ENCODE measurements around the gene NDST1. TPM values are rescaled to one million over a fixed set of nuclear protein-coding genes. Genes with fewer than 3 reads are reported as not detected.

NDST1 gene
- total RNA-seq, 4 donors from 2014 or later = 10.9 to 86.0 (median 42.5) TPM

DNA sequence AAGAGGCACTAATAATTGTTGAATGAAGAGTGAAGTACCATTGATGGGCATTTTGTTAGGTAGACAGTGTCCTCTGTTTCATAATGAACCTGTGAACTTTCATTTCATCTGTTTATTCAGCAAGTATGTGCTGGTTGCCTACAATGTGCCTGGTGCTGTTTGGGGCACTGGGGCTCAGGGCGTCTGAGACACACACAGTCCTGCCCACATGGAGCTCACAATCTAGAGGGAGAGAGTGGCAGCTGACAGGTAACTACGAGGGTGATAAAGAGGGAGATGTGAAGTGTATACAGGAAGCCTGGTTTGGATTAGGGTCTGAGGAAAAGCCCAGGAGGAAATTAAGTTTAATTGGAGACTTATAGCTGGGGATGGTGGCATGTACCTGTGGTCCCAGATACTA lies 28.5 kb upstream of the NDST1 start:
- no peak overlapping the region for H3K4me3 ChIP-seq
- no peak for DNase-seq
- TF ChIP-seq POLR2A (IDR thresholded peaks at IDR 0.05) (no peak), CTCF (IDR thresholded peaks at IDR 0.05) (no peak)
- H3K36me3 ChIP-seq = no peaks in the 10 kb centered on the region
- intact Hi-C loops (cut with DNase I; ENCODE audit: low total_unique reads) = no loop called here
- H3K27ac ChIP-seq = no peak overlapping the region
- H3K9me3 ChIP-seq = no peaks in the 10 kb centered on the region
- no peaks in the 10 kb centered on the region for H3K4me1 ChIP-seq
- no peaks in the 10 kb centered on the region for H3K27me3 ChIP-seq

- H3K27me3 ChIP-seq = no peaks in the 10 kb centered on the region
- H3K4me1 ChIP-seq = no peaks in the 10 kb centered on the region
- no peak overlapping the region for H3K27ac ChIP-seq
- no peaks in the 10 kb centered on the region for H3K36me3 ChIP-seq
- DNase-seq = no peak
- intact Hi-C loops (cut with DNase I; ENCODE audit: low total_unique reads) = no loop called here
- no peak overlapping the region for H3K4me3 ChIP-seq
- H3K9me3 ChIP-seq = no peaks in the 10 kb centered on the region
- TF ChIP-seq CTCF (IDR thresholded peaks at IDR 0.05) (no peak), POLR2A (IDR thresholded peaks at IDR 0.05) (no peak)
Measured at GRCh38 chr5:150481708-150481965, 26.3 kb upstream of the NDST1 start.

DNA sequence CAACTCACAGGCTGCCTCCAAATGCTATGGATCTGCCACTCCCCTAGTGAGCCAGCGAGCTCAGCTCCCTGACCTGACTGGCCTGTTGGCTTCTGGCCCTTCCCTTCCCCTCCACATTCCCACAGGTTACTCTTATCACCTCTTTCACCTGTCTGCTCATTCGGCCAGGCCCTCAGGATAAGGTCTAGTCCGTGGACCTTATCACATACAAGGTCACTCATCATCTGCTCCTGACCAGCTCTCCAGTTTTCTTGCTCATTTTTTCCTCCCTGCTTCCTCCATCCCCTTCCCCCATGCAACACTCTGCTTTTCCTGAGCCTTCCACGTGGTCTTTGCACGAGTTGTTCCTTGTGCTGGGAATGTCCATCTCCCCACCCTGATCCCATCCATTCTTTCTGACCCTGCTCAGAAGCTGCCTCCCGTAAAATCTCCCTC lies 25.9 kb upstream of the NDST1 start:
- H3K27ac ChIP-seq = no peak overlapping the region
- no peaks in the 10 kb centered on the region for H3K36me3 ChIP-seq
- no peaks in the 10 kb centered on the region for H3K27me3 ChIP-seq
- no peak for TF ChIP-seq CTCF (IDR thresholded peaks at IDR 0.05)
- TF ChIP-seq POLR2A (IDR thresholded peaks at IDR 0.05) = no peak
- peaks cover 0 to under 1% of the 10 kb centered on the region in 2 donors for H3K4me1 ChIP-seq
- no peak for DNase-seq
- intact Hi-C loops (cut with DNase I; ENCODE audit: low total_unique reads) = no loop called here
- no peak overlapping the region for H3K4me3 ChIP-seq
- H3K9me3 ChIP-seq = no peaks in the 10 kb centered on the region

DNA sequence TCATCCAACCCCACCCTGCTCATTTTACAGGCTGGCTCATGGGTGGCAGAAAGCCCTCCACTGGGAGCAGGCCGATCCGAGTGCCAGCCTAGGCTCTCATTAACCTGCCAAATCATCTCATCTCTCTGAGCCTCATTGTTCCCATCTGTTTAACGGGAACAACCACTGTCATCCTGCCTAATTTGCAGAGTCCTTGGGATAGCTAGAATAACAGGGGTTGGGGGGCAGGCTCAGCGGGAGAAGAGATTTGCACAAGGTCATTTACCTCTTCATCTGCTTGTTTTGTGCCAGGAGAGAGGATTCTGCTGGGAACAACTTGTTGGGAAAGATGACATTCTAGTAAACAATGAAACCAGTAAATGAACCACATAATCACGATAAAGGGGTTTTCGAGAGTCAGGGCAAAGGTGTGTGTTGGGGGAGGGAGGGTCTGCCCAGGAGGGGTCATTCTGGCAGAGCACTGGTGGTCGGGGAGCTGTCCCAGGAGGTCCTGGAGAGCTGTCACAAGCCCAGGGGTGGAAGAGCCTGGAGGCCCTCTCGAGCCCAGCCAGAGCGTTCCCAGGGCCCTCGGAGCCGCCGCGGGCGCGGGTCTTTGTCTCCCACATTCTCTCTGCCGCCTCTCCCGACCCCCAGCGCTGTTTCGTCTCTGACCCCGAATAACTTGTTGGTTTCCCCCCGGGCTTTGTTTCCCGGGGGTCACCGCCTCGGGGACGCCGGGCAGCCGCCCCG lies 22.8 kb upstream of the NDST1 start:
- TF ChIP-seq POLR2A (IDR thresholded peaks at IDR 0.05) (no peak), CTCF (IDR thresholded peaks at IDR 0.05) (no peak)
- H3K36me3 ChIP-seq = no peaks in the 10 kb centered on the region
- H3K27me3 ChIP-seq = no peaks in the 10 kb centered on the region
- intact Hi-C loops (cut with DNase I; ENCODE audit: low total_unique reads) = no loop called here
- no peaks in the 10 kb centered on the region for H3K9me3 ChIP-seq
- DNase-seq = no peak
- peaks cover 4 to 25% of the 10 kb centered on the region in 2 donors for H3K4me1 ChIP-seq
- H3K4me3 ChIP-seq = peak overlapping the region; percentile 61 to 77
- H3K27ac ChIP-seq = peak overlapping the region; percentile 86 to 94

DNA sequence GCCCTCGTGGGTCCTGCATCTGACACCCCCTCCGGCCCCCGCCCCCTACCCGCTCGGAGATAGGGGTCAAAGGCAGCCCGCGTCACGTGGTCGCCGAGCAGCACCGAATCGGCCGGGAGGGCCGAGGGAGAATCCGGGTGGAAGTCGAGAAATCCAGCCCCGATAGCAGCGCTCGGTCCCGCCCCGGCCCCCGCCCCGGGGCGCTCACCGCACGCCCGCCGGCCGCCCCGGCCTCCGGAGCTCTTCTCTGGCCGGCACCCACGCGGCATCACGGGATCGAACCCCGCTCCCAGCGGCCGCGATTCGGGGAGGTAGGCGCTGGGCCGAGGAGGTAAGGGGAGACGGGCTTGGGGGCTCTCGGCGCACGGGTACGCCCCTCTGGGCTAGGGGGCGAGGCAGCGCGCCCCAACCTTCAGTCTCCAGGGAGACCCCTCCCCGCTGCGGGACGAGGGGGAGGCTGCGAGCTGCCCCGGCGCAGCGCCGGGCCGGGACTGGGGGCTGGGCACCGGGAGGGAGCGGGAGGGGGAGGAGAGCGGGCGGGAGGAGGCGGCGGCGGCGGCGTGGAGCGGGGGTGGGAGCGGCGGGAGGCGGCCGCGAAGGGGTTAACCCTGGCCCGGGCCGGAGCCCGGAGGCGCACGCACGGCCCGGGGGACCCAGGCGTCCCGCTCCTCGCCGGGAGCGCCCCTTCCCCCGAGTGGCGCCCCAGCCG lies 22.1 kb upstream of the NDST1 start:
- H3K4me1 ChIP-seq = peaks cover 4 to 32% of the 10 kb centered on the region in 2 donors
- peak overlapping the region; percentile 61 to 77 for H3K4me3 ChIP-seq
- peak; percentile 69 to 73 for DNase-seq
- no peaks in the 10 kb centered on the region for H3K9me3 ChIP-seq
- no peaks in the 10 kb centered on the region for H3K27me3 ChIP-seq
- TF ChIP-seq POLR2A (IDR thresholded peaks at IDR 0.05) (peak in 1 of 2 donors; percentile 43), CTCF (IDR thresholded peaks at IDR 0.05) (no peak)
- H3K36me3 ChIP-seq = no peaks in the 10 kb centered on the region
- intact Hi-C loops (cut with DNase I; ENCODE audit: low total_unique reads) = no loop called here
- H3K27ac ChIP-seq = peak overlapping the region; percentile 86 to 94
